ENCODE measurements around the gene AHRR.

GRCh38 chr5:318931-319601 lies 2.4 kb upstream of the AHRR start:
- no peak for TF ChIP-seq CTCF (conservative IDR thresholded peaks at IDR 0.05; ENCODE audit: low read depth, low read length)
- no peak for TF ChIP-seq EZH2 (IDR thresholded peaks at IDR 0.05; ENCODE audit: low read length, unreplicated experiment)
- TF ChIP-seq EZH2phosphoT487 (IDR thresholded peaks at IDR 0.05; ENCODE audit: borderline replicate concordance, low read length), result no peak
